A673 (cell line): ENCODE data around the gene PACSIN2. TPM values are rescaled to one million over a fixed set of nuclear protein-coding genes. Genes with fewer than 3 reads are reported as not detected.

ENCODE experiments used
- Bru-seq: library from RNA; stranded (reverse); fragments of 400-500 nt; gene quantifications from one replicate; lab custom pipeline; 2021; lab: Mats Ljungman, UMichigan
- BruChase-seq, 2 experiments: library from RNA; stranded (reverse); fragments of 400-500 nt; gene quantifications; one replicate each; lab custom pipeline; 2021; lab: Mats Ljungman, UMichigan
- BruUV-seq: library from RNA; stranded (reverse); fragments of 400-500 nt; replicated peaks from 2 replicates; lab custom pipeline; 2021; lab: Mats Ljungman, UMichigan
- CTCF ChIA-PET: fragments of 300-600 bp; sonication (Branson Sonifier 250); formaldehyde crosslinking; loops from one replicate; lab custom pipeline; 2022; ENCODE audit warnings: antibody characterized with exemption; lab: Charles Lee
- POLR2A ChIA-PET: fragments of 300-600 bp; sonication (Branson Sonifier 250); formaldehyde crosslinking; loops from one replicate; lab custom pipeline; 2022; ENCODE audit warnings: antibody characterized with exemption; ENCODE audit not compliant: low non-redundant PET; lab: Charles Lee
- DNase-seq: peaks from one replicate; pipeline ENCODE4 v3.0.0-alpha.2; 2015; ENCODE audit warnings: low spot score
- H3K27ac ChIP-seq: fragments of 200-600 bp; sonication (generic); 2 replicates; pipeline ENCODE4 v1.5.1; 2016; ENCODE audit warnings: mixed run types, low read depth, mild to moderate bottlenecking, mixed read lengths, antibody characterized with exemption, low read length; ENCODE audit not compliant: poor library complexity, severe bottlenecking
- H3K27me3 ChIP-seq: fragments of 200-600 bp; sonication (generic); replicated peaks from 2 replicates; pipeline ENCODE4 v1.6.1; 2017; ENCODE audit warnings: mixed run types, low read depth, mild to moderate bottlenecking, mixed read lengths, antibody characterized with exemption, low read length; ENCODE audit not compliant: insufficient read depth, poor library complexity
- H3K36me3 ChIP-seq: fragments of 200-600 bp; sonication (generic); 2 replicates; pipeline ENCODE4 v1.6.1; 2016; ENCODE audit warnings: mixed run types, mild to moderate bottlenecking, mixed read lengths, antibody characterized with exemption, low read length; ENCODE audit not compliant: insufficient read depth, poor library complexity, severe bottlenecking
- H3K4me1 ChIP-seq: fragments of 200-600 bp; sonication (generic); 2 replicates; pipeline ENCODE4 v1.6.1; 2017; ENCODE audit warnings: mixed run types, mild to moderate bottlenecking, mixed read lengths, antibody characterized with exemption, low read length; ENCODE audit not compliant: insufficient read depth, poor library complexity, severe bottlenecking
- H3K4me3 ChIP-seq: fragments of 200-600 bp; sonication (generic); 2 replicates; pipeline ENCODE4 v1.5.1; 2016; ENCODE audit warnings: low read depth, mixed run types, mild to moderate bottlenecking, mixed read lengths, low read length; ENCODE audit not compliant: poor library complexity, severe bottlenecking
- H3K9me3 ChIP-seq: fragments of 200-600 bp; sonication (generic); 2 replicates; pipeline ENCODE4 v1.6.1; 2016; ENCODE audit warnings: mixed run types, low read depth, mild to moderate bottlenecking, mixed read lengths, antibody characterized with exemption, low read length; ENCODE audit not compliant: poor library complexity, severe bottlenecking
- CTCF ChIP-seq: fragments of 300-800, 200-600 bp; sonication (generic); conservative IDR thresholded peaks from 2 replicates; pipeline ENCODE4 v1.5.1; 2017; ENCODE audit warnings: low read depth, mild to moderate bottlenecking, antibody characterized with exemption, low read length, moderate library complexity, mixed read lengths
- EZH2 ChIP-seq: fragments of 200-600 bp; sonication (generic); IDR thresholded peaks from 2 replicates; pipeline ENCODE4 v1.6.1; 2017; ENCODE audit warnings: borderline replicate concordance, low read depth, mild to moderate bottlenecking, mixed read lengths, antibody characterized with exemption, low read length; ENCODE audit not compliant: poor library complexity, severe bottlenecking
- intact Hi-C: fragments of 100-400 bp; cut with micrococcal nuclease; formaldehyde crosslinking; loops from one replicate; pipeline ENCODE4 v1.10.0; 2022; ENCODE audit not compliant: unreplicated experiment
- long read RNA-seq: library from polyadenylated mRNA; stranded (forward); transcript quantifications from one replicate; pipeline ENCODE4 v2.0.0, GENCODE V29; 2022
- total RNA-seq: library from RNA; stranded (reverse); gene quantifications from 2 replicates; pipeline ENCODE4 v1.2.3, GENCODE V29; 2021

Gene PACSIN2
- total RNA-seq (51.8 and 57.2 TPM in 2 replicates), Bru-seq, nascent RNA (percentile 72 among the genes with signal in this experiment), BruChase-seq, experiment 1, labeled RNA remaining after a 2-hour chase (percentile 67 among the genes with signal in this experiment), BruChase-seq, experiment 2, labeled RNA remaining after a 6-hour chase (percentile 79 among the genes with signal in this experiment)
- long read RNA-seq, transcript PACSIN2-201 (11 exons, 3,249 nt) = major isoform, 51 of 65 reads
- long read RNA-seq, partial matches to known transcripts = 0 of 65 reads
- long read RNA-seq, other reads (novel, unspliced or antisense) = 14 of 65 reads

GRCh38 chr22:43014869-43015676, at the start of gene PACSIN2:
TSS of gene PACSIN2 (minus strand) at chr22:43015149. CDS start at chr22:42912080, 103,069 bp downstream.
- Histone ChIP-seq H3K4me1 (peaks cover 10% of the 10 kb centered on the region), H3K27ac (peak within 1 kb of the TSS; percentile 63), H3K9me3 (no peaks in the 10 kb centered on the region), H3K4me3 (peak within 1 kb of the TSS; percentile 86), H3K36me3 (no peaks in the 10 kb centered on the region), H3K27me3 (no peaks in the 10 kb centered on the region)
- intact Hi-C loops = no loop called here
- TF ChIP-seq EZH2 = no peak
- TF ChIP-seq CTCF = no peak
- peak; percentile 99 for DNase-seq
- no TSS peak for BruUV-seq
- ChIA-PET POLR2A (interaction anchor here (0.6 kb wide), 1 partner anchor 12 kb away, joined by 3 read pairs; no protein-coding TSS in a partner anchor), CTCF (interaction anchor here (0.6 to 0.7 kb wide), 2 partner anchors 75 to 148 kb away, joined by 3 to 7 read pairs; no protein-coding TSS in a partner anchor)

GRCh38 chr22:43060183-43060582, 45.2 kb upstream of the PACSIN2 start:
- ChIA-PET CTCF (interaction anchor here (0.6 to 0.9 kb wide), 3 partner anchors 8 to 221 kb away, joined by 3 to 4 read pairs (median 3); no protein-coding TSS in a partner anchor), POLR2A (no interaction called here)
- BruUV-seq = no TSS peak
- Histone ChIP-seq H3K27ac (no peak overlapping the region), H3K36me3 (no peaks in the 10 kb centered on the region), H3K27me3 (no peaks in the 10 kb centered on the region), H3K9me3 (no peaks in the 10 kb centered on the region), H3K4me1 (no peaks in the 10 kb centered on the region), H3K4me3 (no peak overlapping the region)
- peak; percentile 55 for DNase-seq
- no peak for TF ChIP-seq EZH2
- peak; percentile 90 for TF ChIP-seq CTCF
- intact Hi-C loops = loop anchor here (1.0 kb wide), 1 partner anchor 280 kb away; no protein-coding TSS in a partner anchor

- Histone ChIP-seq H3K4me3 (no peak overlapping the region), H3K27ac (no peak overlapping the region), H3K36me3 (no peaks in the 10 kb centered on the region), H3K9me3 (no peaks in the 10 kb centered on the region), H3K27me3 (no peaks in the 10 kb centered on the region), H3K4me1 (no peaks in the 10 kb centered on the region)
- ChIA-PET POLR2A (no interaction called here), CTCF (no interaction called here)
- no peak for DNase-seq
- no TSS peak for BruUV-seq
- intact Hi-C loops = no loop called here
- TF ChIP-seq CTCF (no peak), EZH2 (no peak)
These were observed 42.7 kb upstream of the PACSIN2 start for GRCh38 chr22:43057641-43058040.
